Muscle layer of duodenum (tissue), 2 donors: ENCODE measurements around the gene RAB17.

Experiments used
- H3K27ac ChIP-seq: one replicate; pipeline ENCODE4 v1.7.0; 2013; ENCODE audit warnings: mild to moderate bottlenecking, low read length
- H3K27me3 ChIP-seq: one replicate; pipeline ENCODE4 v1.7.0; 2013; ENCODE audit warnings: low read depth, mild to moderate bottlenecking, control low read depth, low read length
- H3K36me3 ChIP-seq, 2 donors: one replicate each; pipeline ENCODE4 v1.7.0; 2013; ENCODE audit warnings: low read length in 2 of 2, control low read depth in 1 of 2, mild to moderate bottlenecking in 1 of 2; ENCODE audit not compliant: insufficient read depth in 2 of 2, control insufficient read depth in 1 of 2
- H3K4me1 ChIP-seq, 2 donors: one replicate each; pipeline ENCODE4 v1.7.0; 2013; ENCODE audit warnings: low read length in 2 of 2, mild to moderate bottlenecking in 2 of 2, control low read depth in 1 of 2, moderate library complexity in 1 of 2; ENCODE audit not compliant: insufficient read depth in 2 of 2, control insufficient read depth in 1 of 2
- H3K4me3 ChIP-seq, 2 donors: one replicate each; pipeline ENCODE4 v1.7.0; 2013; ENCODE audit warnings: low read length in 2 of 2, low read depth in 1 of 2, mild to moderate bottlenecking in 1 of 2
- H3K9me3 ChIP-seq, 2 donors: one replicate each; pipeline ENCODE4 v1.7.0; 2013; ENCODE audit warnings: low read length in 2 of 2, control low read depth in 1 of 2, mild to moderate bottlenecking in 1 of 2; ENCODE audit not compliant: control insufficient read depth in 1 of 2
- donor health status: healthy.

The RAB17 gene

GRCh38 chr2:237590272-237591140 is at the start of gene RAB17:
TSS of gene RAB17 (minus strand) at chr2:237590734. CDS start at chr2:237586154, 4,580 bp downstream.
- H3K27ac ChIP-seq, result peak within 1 kb of the TSS; percentile 24
- H3K36me3 ChIP-seq, result no peaks in the 10 kb centered on the region

DNA sequence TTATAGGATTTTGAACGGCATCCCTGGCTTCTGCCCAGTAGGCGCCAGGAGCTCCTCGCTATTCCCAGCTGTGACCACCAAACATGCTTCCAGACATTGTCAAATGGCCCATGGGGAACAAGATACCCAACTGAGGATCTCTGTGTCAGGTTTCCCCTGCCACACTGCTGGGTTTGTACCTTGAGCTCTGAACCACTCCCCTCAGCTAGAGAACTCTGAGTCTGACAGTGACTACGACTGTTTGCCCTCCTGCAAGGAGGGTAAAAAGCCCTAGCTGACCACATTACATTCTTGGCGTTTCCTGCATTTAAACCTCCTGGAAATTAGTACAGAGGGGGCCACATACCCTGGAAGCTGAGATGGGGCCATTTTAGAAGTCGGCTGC is 49.3 kb upstream of the RAB17 start:
- Histone ChIP-seq H3K27me3 (no peaks in the 10 kb centered on the region), H3K4me1 (no peaks in the 10 kb centered on the region), H3K27ac (no peak overlapping the region), H3K9me3 (no peaks in the 10 kb centered on the region), H3K4me3 (no peak overlapping the region), H3K36me3 (no peaks in the 10 kb centered on the region)

More at GRCh38 chr2:237590272-237591140, at the start of gene RAB17:
- H3K4me3 ChIP-seq, result peak within 1 kb of the TSS in 1 of 2 donors; percentile 42
- no peaks in the 10 kb centered on the region for H3K27me3 ChIP-seq
- H3K4me1 ChIP-seq, result peaks cover 6 to 12% of the 10 kb centered on the region in 2 donors
- no peaks in the 10 kb centered on the region for H3K9me3 ChIP-seq

GRCh38 chr2:237639052-237639835 is 48.7 kb upstream of the RAB17 start:
- no peaks in the 10 kb centered on the region for H3K36me3 ChIP-seq
- no peaks in the 10 kb centered on the region for H3K27me3 ChIP-seq
- no peaks in the 10 kb centered on the region for H3K9me3 ChIP-seq
- no peaks in the 10 kb centered on the region for H3K4me1 ChIP-seq
- H3K27ac ChIP-seq, result no peak overlapping the region
- H3K4me3 ChIP-seq, result no peak overlapping the region

- no peaks in the 10 kb centered on the region for H3K4me1 ChIP-seq
- H3K27me3 ChIP-seq, result no peaks in the 10 kb centered on the region
- H3K4me3 ChIP-seq, result no peak overlapping the region
- no peaks in the 10 kb centered on the region for H3K9me3 ChIP-seq
- no peaks in the 10 kb centered on the region for H3K36me3 ChIP-seq
- H3K27ac ChIP-seq, result no peak overlapping the region
Observed at GRCh38 chr2:237638176-237638575, 47.6 kb upstream of the RAB17 start.

DNA sequence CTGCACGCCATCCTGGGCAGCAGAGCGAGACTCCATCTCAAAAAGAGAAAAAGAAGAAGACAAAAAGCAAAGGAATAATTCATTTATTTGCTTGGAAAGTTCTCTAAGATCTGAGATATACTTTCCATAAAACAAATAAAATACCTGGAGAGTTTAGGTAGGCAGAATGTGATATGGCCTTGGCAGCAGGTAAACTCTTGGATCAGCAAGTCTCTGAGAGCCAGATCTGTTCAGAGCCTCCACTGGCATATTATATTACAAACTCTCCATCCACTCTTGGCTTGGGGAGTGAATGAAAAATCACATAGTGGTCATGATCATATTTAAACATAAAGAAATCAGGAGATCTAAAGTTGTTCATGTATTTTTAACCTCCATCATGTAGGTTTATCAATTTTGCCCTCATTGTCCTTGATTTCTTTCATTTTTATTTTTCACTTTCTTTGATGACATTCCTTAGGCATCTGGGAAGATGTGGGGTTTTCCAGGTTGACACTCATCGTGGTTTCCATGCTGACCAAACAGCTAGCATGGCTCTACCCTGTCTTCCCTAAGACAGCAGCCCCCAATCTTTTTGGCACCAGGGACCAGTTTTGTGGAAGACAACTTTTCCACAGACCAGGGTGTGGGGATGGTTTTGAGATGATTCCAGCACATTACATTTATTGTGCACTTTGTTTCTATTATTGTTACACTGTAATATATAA is 47.0 kb upstream of the RAB17 start:
- H3K36me3 ChIP-seq, result no peaks in the 10 kb centered on the region
- H3K27me3 ChIP-seq, result no peaks in the 10 kb centered on the region
- no peaks in the 10 kb centered on the region for H3K9me3 ChIP-seq
- peaks cover 0 to 5% of the 10 kb centered on the region in 2 donors for H3K4me1 ChIP-seq
- H3K4me3 ChIP-seq, result no peak overlapping the region
- no peak overlapping the region for H3K27ac ChIP-seq

DNA sequence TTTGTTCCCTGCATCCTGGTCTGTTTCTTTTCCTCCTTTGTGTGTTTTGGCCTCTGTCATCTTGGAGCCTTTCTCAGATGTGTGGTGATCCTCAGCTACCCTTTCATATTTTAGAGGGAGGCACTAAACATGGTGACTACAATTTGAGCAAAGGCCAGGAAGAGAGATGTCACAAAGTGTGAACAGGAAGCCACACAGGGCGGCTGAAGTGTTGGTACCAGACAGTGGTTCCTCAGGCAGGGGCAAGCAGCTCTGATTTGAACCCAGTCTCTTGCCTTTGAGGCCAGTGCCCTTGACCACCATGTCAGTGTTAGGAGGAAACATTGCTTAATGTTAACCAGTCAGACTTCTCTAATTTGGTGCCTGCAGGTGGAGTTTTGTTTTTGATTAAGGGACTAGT is 46.0 kb upstream of the RAB17 start:
- no peaks in the 10 kb centered on the region for H3K9me3 ChIP-seq
- H3K4me3 ChIP-seq, result no peak overlapping the region
- H3K27ac ChIP-seq, result no peak overlapping the region
- no peaks in the 10 kb centered on the region for H3K27me3 ChIP-seq
- no peaks in the 10 kb centered on the region for H3K36me3 ChIP-seq
- H3K4me1 ChIP-seq, result peaks cover 0 to 9% of the 10 kb centered on the region in 2 donors

DNA sequence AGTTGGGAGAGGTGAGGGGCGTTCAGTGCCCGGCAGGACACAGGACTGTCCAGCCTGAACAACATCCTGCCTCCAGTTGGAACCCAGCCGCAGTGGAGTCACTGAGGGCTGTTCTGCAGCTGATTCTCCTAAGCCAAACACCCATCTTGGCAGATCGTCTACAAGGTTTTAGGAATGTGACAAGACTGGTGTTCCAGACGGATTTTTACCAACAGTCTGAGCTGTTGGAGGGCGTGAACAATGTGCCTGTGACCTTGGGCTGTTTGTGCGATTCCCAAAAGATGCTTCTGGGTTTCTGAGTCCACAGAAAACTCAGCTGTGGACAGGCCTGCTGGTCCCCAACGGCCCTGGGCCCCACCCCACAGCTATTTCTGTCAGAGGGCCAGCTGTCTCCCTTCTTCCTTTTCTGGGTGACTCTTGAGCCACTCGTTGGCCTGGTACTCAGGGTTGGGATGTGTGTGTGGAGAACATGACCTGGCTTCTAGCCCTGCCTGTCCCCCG is 42.6 kb upstream of the RAB17 start:
- Histone ChIP-seq H3K4me1 (peaks cover 0 to 27% of the 10 kb centered on the region in 2 donors), H3K27me3 (no peaks in the 10 kb centered on the region), H3K4me3 (no peak overlapping the region), H3K36me3 (no peaks in the 10 kb centered on the region), H3K9me3 (no peaks in the 10 kb centered on the region), H3K27ac (no peak overlapping the region)

- no peak overlapping the region for H3K4me3 ChIP-seq
- no peaks in the 10 kb centered on the region for H3K9me3 ChIP-seq
- H3K36me3 ChIP-seq, result no peaks in the 10 kb centered on the region
- H3K27ac ChIP-seq, result no peak overlapping the region
- peaks cover 0 to 28% of the 10 kb centered on the region in 2 donors for H3K4me1 ChIP-seq
- H3K27me3 ChIP-seq, result no peaks in the 10 kb centered on the region
Observed at GRCh38 chr2:237631801-237632585, 41.5 kb upstream of the RAB17 start.

GRCh38 chr2:237631007-237631785 is 40.7 kb upstream of the RAB17 start:
- Histone ChIP-seq H3K36me3 (no peaks in the 10 kb centered on the region), H3K9me3 (no peaks in the 10 kb centered on the region), H3K27ac (no peak overlapping the region), H3K27me3 (no peaks in the 10 kb centered on the region), H3K4me3 (no peak overlapping the region), H3K4me1 (peaks cover 0 to 28% of the 10 kb centered on the region in 2 donors)
